ENCODE measurements around the gene PEX5. TPM values are rescaled to one million over a fixed set of nuclear protein-coding genes. Genes with fewer than 3 reads are reported as not detected.
A peak's percentile ranks its signal among the peaks of the same experiment; 100 is the strongest.
"Not testable (repeated sequence)": the region's sequence is repeated elsewhere in the genome, so short reads cannot be mapped to it uniquely, and the experiment has no call there.

The PEX5 gene
- polyA plus RNA-seq, 4 donors = 17.8 to 40.3 (median 28.2) TPM

DNA sequence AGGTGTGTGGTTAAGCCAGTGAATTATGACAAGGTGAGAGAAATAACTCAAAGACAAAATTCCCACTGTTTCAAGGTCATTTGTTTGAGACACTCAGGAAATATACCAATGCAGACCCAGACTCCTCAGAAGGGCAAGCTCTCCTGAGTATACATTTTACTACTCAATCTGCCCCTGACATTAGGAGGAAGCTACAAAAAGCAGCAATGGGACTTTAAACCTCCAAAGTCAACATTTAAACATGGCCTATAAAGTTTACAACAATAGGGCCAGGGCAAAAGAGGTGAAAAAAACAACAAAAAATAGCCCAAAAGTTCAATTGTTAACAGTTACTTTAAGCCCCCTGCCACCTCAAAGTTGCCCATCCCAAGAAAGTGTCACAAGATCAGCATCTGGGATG is 19.5 kb upstream of the PEX5 start:
- DNase-seq = no peak
- no peak for FAIRE-seq
- no peak overlapping the region for H3K4me3 ChIP-seq (ENCODE audit: low read depth in 1 of 3, low read length in 3 of 3)

DNA sequence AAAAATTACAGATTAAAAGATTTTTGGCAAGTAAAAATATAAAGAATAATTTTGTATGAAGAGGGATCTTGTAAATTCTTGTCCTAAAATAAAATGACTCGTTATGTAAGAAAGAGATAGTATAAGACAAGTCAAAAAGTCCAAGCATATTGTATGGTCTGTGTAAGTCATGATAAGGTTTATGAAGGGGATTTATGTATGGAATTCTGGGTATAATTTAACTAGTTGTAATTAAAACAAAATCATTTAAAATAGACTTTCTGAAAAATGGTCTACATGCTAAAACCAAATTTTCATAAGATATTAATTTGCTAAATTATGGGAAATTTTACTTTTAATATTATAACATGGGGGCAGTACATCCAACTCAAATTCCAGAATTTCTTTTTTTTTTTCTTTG is 17.6 kb upstream of the PEX5 start:
- no peaks in the 10 kb centered on the region for H3K36me3 ChIP-seq (ENCODE audit: control insufficient read depth in 3 of 3, insufficient read depth in 2 of 3, low read depth in 1 of 3, low read length in 3 of 3)
- no peak for DNase-seq
- H3K27me3 ChIP-seq (ENCODE audit: control insufficient read depth in 3 of 3, insufficient read depth in 3 of 3, low read length in 3 of 3) = peaks cover 0 to 4% (median 0%) of the 10 kb centered on the region in 3 donors
- H3K27ac ChIP-seq (ENCODE audit: low read depth in 1 of 3, low read length in 2 of 3) = no peak overlapping the region
- H3K4me3 ChIP-seq (ENCODE audit: low read depth in 1 of 3, low read length in 3 of 3) = no peak overlapping the region
- H3K9me3 ChIP-seq (ENCODE audit: control insufficient read depth in 2 of 2, insufficient read depth in 1 of 2, low read depth in 1 of 2, low read length in 1 of 2) = peaks cover 4 to 29% of the 10 kb centered on the region in 2 donors
- FAIRE-seq = no peak
- H3K4me1 ChIP-seq (ENCODE audit: control insufficient read depth in 3 of 3, insufficient read depth in 2 of 3, low read depth in 1 of 3, low read length in 2 of 3) = no peaks in the 10 kb centered on the region
- 49 to 63% (median 50%) methylated on average over 1 of the region's 1 CpG for WGBS, 3 donors

More for the DNA sequence above, 19.5 kb upstream of the PEX5 start:
- H3K27me3 ChIP-seq (ENCODE audit: control insufficient read depth in 3 of 3, insufficient read depth in 3 of 3, low read length in 3 of 3) = peaks cover 0 to 6% (median 0%) of the 10 kb centered on the region in 3 donors
- no peaks in the 10 kb centered on the region for H3K4me1 ChIP-seq (ENCODE audit: control insufficient read depth in 3 of 3, insufficient read depth in 2 of 3, low read depth in 1 of 3, low read length in 2 of 3)
- no peak overlapping the region for H3K27ac ChIP-seq (ENCODE audit: low read depth in 1 of 3, low read length in 2 of 3)
- no peaks in the 10 kb centered on the region for H3K36me3 ChIP-seq (ENCODE audit: control insufficient read depth in 3 of 3, insufficient read depth in 2 of 3, low read depth in 1 of 3, low read length in 3 of 3)
- peaks cover 4 to 34% of the 10 kb centered on the region in 2 donors for H3K9me3 ChIP-seq (ENCODE audit: control insufficient read depth in 2 of 2, insufficient read depth in 1 of 2, low read depth in 1 of 2, low read length in 1 of 2)

DNA sequence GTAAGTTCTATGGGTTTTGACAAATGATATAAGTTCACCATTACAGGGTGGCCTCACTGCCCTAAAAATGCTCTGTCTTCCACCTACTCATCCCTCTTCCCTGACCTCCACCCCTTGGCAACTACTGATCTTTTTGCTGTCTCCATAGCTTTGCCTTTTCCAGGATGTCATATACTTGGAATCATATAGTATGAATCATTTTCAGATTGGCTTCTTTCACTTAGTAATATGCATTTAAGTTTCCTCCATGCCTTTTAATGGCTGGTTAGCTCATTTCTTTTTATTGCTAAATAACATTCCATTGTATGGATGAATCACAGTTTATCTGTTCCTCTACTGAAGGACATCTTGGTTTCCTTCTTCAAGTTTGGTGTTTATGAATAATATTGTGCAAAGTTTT is 14.0 kb upstream of the PEX5 start:
- Histone ChIP-seq H3K27me3 (ENCODE audit: control insufficient read depth in 3 of 3, insufficient read depth in 3 of 3, low read length in 3 of 3) (peaks cover 0 to 4% (median 4%) of the 10 kb centered on the region in 3 donors), H3K27ac (ENCODE audit: low read depth in 1 of 3, low read length in 2 of 3) (no peak overlapping the region), H3K4me1 (ENCODE audit: control insufficient read depth in 3 of 3, insufficient read depth in 2 of 3, low read depth in 1 of 3, low read length in 2 of 3) (no peaks in the 10 kb centered on the region), H3K9me3 (ENCODE audit: control insufficient read depth in 2 of 2, insufficient read depth in 1 of 2, low read depth in 1 of 2, low read length in 1 of 2) (peaks cover 0 to 11% of the 10 kb centered on the region in 2 donors), H3K4me3 (ENCODE audit: low read depth in 1 of 3, low read length in 3 of 3) (no peak overlapping the region), H3K36me3 (ENCODE audit: control insufficient read depth in 3 of 3, insufficient read depth in 2 of 3, low read depth in 1 of 3, low read length in 3 of 3) (no peaks in the 10 kb centered on the region)
- no peak for DNase-seq
- no peak for FAIRE-seq

- DNase-seq (no peak), FAIRE-seq (no peak)
- Histone ChIP-seq H3K4me3 (ENCODE audit: low read depth in 1 of 3, low read length in 3 of 3) (no peak overlapping the region), H3K27ac (ENCODE audit: low read depth in 1 of 3, low read length in 2 of 3) (no peak overlapping the region), H3K9me3 (ENCODE audit: control insufficient read depth in 2 of 2, insufficient read depth in 1 of 2, low read depth in 1 of 2, low read length in 1 of 2) (peaks cover 0 to 3% of the 10 kb centered on the region in 2 donors), H3K36me3 (ENCODE audit: control insufficient read depth in 3 of 3, insufficient read depth in 2 of 3, low read depth in 1 of 3, low read length in 3 of 3) (no peaks in the 10 kb centered on the region), H3K4me1 (ENCODE audit: control insufficient read depth in 3 of 3, insufficient read depth in 2 of 3, low read depth in 1 of 3, low read length in 2 of 3) (no peaks in the 10 kb centered on the region), H3K27me3 (ENCODE audit: control insufficient read depth in 3 of 3, insufficient read depth in 3 of 3, low read length in 3 of 3) (peaks cover 0 to 4% (median 4%) of the 10 kb centered on the region in 3 donors)
- WGBS, 3 donors = 50 to 61% (median 59%) methylated on average over 2 of the region's 2 CpGs
These were observed 12.9 kb upstream of the PEX5 start for GRCh38 chr12:7176595-7176994.

DNA sequence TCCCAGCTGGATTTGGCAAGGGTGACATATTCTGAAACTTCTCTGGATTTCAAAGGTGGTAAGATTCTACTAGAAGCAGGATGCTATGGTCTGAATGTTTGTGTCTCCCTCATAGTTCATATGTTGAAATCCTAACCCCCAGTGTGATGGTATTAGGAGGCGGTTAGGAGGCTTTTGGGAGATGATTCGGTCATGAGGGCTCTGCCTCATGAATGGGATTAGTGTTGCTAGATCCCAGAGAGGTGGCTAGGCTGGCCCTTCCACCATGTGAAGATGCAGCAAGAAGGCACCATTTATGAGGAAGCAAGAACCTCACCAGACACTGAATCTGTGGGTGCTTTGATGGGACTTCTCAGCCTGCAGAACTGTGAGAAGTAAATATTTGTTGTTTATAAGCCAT is 11.0 kb upstream of the PEX5 start:
- DNase-seq (no peak), FAIRE-seq (no peak)
- no peaks in the 10 kb centered on the region for H3K4me1 ChIP-seq (ENCODE audit: control insufficient read depth in 3 of 3, insufficient read depth in 2 of 3, low read depth in 1 of 3, low read length in 2 of 3)
- no peaks in the 10 kb centered on the region for H3K36me3 ChIP-seq (ENCODE audit: control insufficient read depth in 3 of 3, insufficient read depth in 2 of 3, low read depth in 1 of 3, low read length in 3 of 3)
- H3K27ac ChIP-seq (ENCODE audit: low read depth in 1 of 3, low read length in 2 of 3) = no peak overlapping the region
- H3K27me3 ChIP-seq (ENCODE audit: control insufficient read depth in 3 of 3, insufficient read depth in 3 of 3, low read length in 3 of 3) = peaks cover 0 to 4% (median 4%) of the 10 kb centered on the region in 3 donors
- WGBS, 3 donors = 92 to 96% (median 92%) methylated on average over 2 of the region's 2 CpGs
- H3K9me3 ChIP-seq (ENCODE audit: control insufficient read depth in 2 of 2, insufficient read depth in 1 of 2, low read depth in 1 of 2, low read length in 1 of 2) = no peaks in the 10 kb centered on the region
- no peak overlapping the region for H3K4me3 ChIP-seq (ENCODE audit: low read depth in 1 of 3, low read length in 3 of 3)

GRCh38 chr12:7180685-7181084 is 8.8 kb upstream of the PEX5 start:
- Histone ChIP-seq H3K36me3 (ENCODE audit: control insufficient read depth in 3 of 3, insufficient read depth in 2 of 3, low read depth in 1 of 3, low read length in 3 of 3) (no peaks in the 10 kb centered on the region), H3K27ac (ENCODE audit: low read depth in 1 of 3, low read length in 2 of 3) (no peak overlapping the region), H3K4me3 (ENCODE audit: low read depth in 1 of 3, low read length in 3 of 3) (no peak overlapping the region), H3K27me3 (ENCODE audit: control insufficient read depth in 3 of 3, insufficient read depth in 3 of 3, low read length in 3 of 3) (peaks cover 0 to 4% (median 0%) of the 10 kb centered on the region in 3 donors), H3K9me3 (ENCODE audit: control insufficient read depth in 2 of 2, insufficient read depth in 1 of 2, low read depth in 1 of 2, low read length in 1 of 2) (no peaks in the 10 kb centered on the region), H3K4me1 (ENCODE audit: control insufficient read depth in 3 of 3, insufficient read depth in 2 of 3, low read depth in 1 of 3, low read length in 2 of 3) (no peaks in the 10 kb centered on the region)
- DNase-seq (no peak), FAIRE-seq (no peak)
- 65 to 91% (median 73%) methylated on average over 1 of the region's 1 CpG for WGBS, 3 donors

- H3K27me3 ChIP-seq (ENCODE audit: control insufficient read depth in 3 of 3, insufficient read depth in 3 of 3, low read length in 3 of 3); H3K9me3 ChIP-seq (ENCODE audit: control insufficient read depth in 2 of 2, insufficient read depth in 1 of 2, low read depth in 1 of 2, low read length in 1 of 2); H3K4me3 ChIP-seq (ENCODE audit: low read depth in 1 of 3, low read length in 3 of 3); DNase-seq; H3K36me3 ChIP-seq (ENCODE audit: control insufficient read depth in 3 of 3, insufficient read depth in 2 of 3, low read depth in 1 of 3, low read length in 3 of 3); H3K27ac ChIP-seq (ENCODE audit: low read depth in 1 of 3, low read length in 2 of 3); FAIRE-seq: not testable (repeated sequence)
- H3K4me1 ChIP-seq (ENCODE audit: control insufficient read depth in 3 of 3, insufficient read depth in 2 of 3, low read depth in 1 of 3, low read length in 2 of 3) = peaks cover 0 to 10% (median 0%) of the 10 kb centered on the region in 3 donors
- WGBS, 3 donors = 45 to 69% (median 65%) methylated on average over 2 of the region's 2 CpGs
These were observed 3.4 kb upstream of the PEX5 start for GRCh38 chr12:7186058-7186457.

- no peaks in the 10 kb centered on the region for H3K27me3 ChIP-seq (ENCODE audit: control insufficient read depth in 3 of 3, insufficient read depth in 3 of 3, low read length in 3 of 3)
- peak overlapping the region in 2 of 3 donors; percentile 68 to 92 for H3K27ac ChIP-seq (ENCODE audit: low read depth in 1 of 3, low read length in 2 of 3)
- peak overlapping the region; percentile 79 to 91 (median 80) for H3K4me3 ChIP-seq (ENCODE audit: low read depth in 1 of 3, low read length in 3 of 3)
- H3K36me3 ChIP-seq (ENCODE audit: control insufficient read depth in 3 of 3, insufficient read depth in 2 of 3, low read depth in 1 of 3, low read length in 3 of 3) = peaks cover 0 to 4% (median 1%) of the 10 kb centered on the region in 3 donors
- FAIRE-seq = no peak
- 1 to 3% (median 2%) methylated on average over 21 of the region's 21 CpGs for WGBS, 3 donors
- H3K9me3 ChIP-seq (ENCODE audit: control insufficient read depth in 2 of 2, insufficient read depth in 1 of 2, low read depth in 1 of 2, low read length in 1 of 2) = no peaks in the 10 kb centered on the region
- DNase-seq = peak; percentile 53 to 86
- H3K4me1 ChIP-seq (ENCODE audit: control insufficient read depth in 3 of 3, insufficient read depth in 2 of 3, low read depth in 1 of 3, low read length in 2 of 3) = peaks cover 0 to 10% (median 0%) of the 10 kb centered on the region in 3 donors
These were observed 706 bp upstream of the PEX5 start for GRCh38 chr12:7188562-7189397.

Measured in small intestine (tissue), 7 donors.